Gastroesophageal sphincter (tissue), 3 donors: Measurements from ENCODE around the gene HACL1.

Experiments
- CTCF ChIP-seq, 4 experiments: fragments of 200-600 bp in 2 of 4; fragments of 450-650 bp in 2 of 4; sonication (generic) in 1 of 4; IDR thresholded peaks; one replicate each; pipeline ENCODE4 v1.5.1; 2017 to 2019; ENCODE audit warnings: antibody characterized with exemption in 4 of 4, mild to moderate bottlenecking in 2 of 4, moderate library complexity in 2 of 4
- POLR2AphosphoS5 ChIP-seq: sonication (generic); formaldehyde crosslinking; IDR thresholded peaks from one replicate; pipeline ENCODE4 v1.6.1; 2017; ENCODE audit warnings: antibody characterized with exemption

DNA sequence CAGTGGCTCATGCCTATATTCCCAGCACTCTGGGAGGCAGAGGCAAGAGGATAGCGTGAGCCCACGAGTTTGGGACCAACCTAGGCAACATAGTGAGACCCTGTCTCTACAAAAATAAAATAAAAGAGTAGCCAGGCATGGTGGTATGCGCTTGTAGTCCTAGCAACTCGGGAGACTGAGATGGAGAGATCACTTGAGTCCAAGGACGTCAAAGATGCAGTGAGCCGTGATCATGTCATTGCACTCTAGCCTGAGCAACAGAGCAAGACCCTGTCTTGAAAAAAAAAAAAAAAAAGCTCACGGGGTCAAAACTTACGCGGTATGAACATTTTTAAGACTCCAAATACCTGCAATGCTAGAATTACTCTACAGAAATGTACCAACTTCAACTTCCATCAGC, 42.8 kb downstream of the HACL1 start:
- no peak for TF ChIP-seq CTCF (IDR thresholded peaks at IDR 0.05)
- TF ChIP-seq POLR2AphosphoS5: no peak
